PFSK-1 (cell line): Measurements from ENCODE around the gene KPTN.

Source experiments
- POLR2AphosphoS5 ChIP-seq: IDR thresholded peaks from 2 replicates; pipeline ENCODE4 v1.6.1; 2012; ENCODE audit warnings: low read depth, mild to moderate bottlenecking, control low read depth, low read length, moderate library complexity
- REST ChIP-seq, 2 experiments: IDR thresholded peaks; 2 replicates each; pipeline versions ENCODE4 v1.6.1 to v1.8.0; 2011 to 2012; ENCODE audit warnings: low read depth in 2 of 2, low read length in 2 of 2, control low read depth in 1 of 2, inconsistent platforms in 1 of 2, mild to moderate bottlenecking in 1 of 2, moderate library complexity in 1 of 2; ENCODE audit not compliant: insufficient read depth in 1 of 2
- TAF1 ChIP-seq: IDR thresholded peaks from 2 replicates; pipeline ENCODE4 v1.6.1; 2012; ENCODE audit warnings: low read length, control low read depth, borderline replicate concordance; ENCODE audit not compliant: insufficient read depth

- TF ChIP-seq REST (IDR thresholded peaks at IDR 0.05; ENCODE audit: insufficient read depth in 1 of 2, low read depth in 2 of 2, low read length in 2 of 2) = peak; percentile 92 to 97
- no peak for TF ChIP-seq POLR2AphosphoS5
- TF ChIP-seq TAF1 = no peak
Observed at GRCh38 chr19:47471733-47472457, 12.1 kb downstream of the KPTN start, which contains the start of gene SLC8A2.
